ENCODE results near the gene PRKCA. TPM values are rescaled to one million over a fixed set of nuclear protein-coding genes. Genes with fewer than 3 reads are reported as not detected.

Gene PRKCA
- polyA plus RNA-seq, 2 of the 4 experiments (the other 2 are of a cell fraction) = 28.8 to 65.0 TPM

DNA sequence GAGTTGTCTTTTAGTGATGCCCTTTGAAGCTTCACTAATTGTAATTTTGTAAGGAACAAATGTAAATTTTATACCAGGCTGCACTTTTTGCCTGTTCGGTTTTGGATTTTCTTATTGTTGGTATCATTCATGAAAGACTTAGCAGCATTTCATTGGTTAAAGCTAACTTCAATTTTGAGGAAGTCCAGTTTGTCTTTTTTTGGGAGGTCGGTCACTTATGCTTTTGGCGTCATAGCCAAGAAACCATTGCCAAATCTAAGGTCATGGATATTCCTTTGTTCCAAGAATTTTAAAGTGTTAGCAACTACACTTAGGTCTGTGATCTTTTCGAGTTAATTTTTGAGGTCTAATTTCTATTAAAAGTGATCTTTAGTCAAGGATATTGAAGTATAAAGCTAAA is 77.1 kb downstream of the PRKCA start:
- Histone ChIP-seq H3K4me3 (no peak overlapping the region), H3K4me1 (peaks cover 30% of the 10 kb centered on the region), H3K27ac (no peak overlapping the region), H3K9me3 (no peaks in the 10 kb centered on the region), H3K4me2 (no peak overlapping the region)
- FAIRE-seq = no peak
- ATAC-seq = no peak
- ChIA-PET CTCF (interaction anchor here (1.0 to 1.6 kb wide), 3 partner anchors 11 to 179 kb away, joined by 3 to 5 read pairs (median 3); no protein-coding TSS in a partner anchor), POLR2A (no interaction called here)
- TF ChIP-seq, protein P1, sequence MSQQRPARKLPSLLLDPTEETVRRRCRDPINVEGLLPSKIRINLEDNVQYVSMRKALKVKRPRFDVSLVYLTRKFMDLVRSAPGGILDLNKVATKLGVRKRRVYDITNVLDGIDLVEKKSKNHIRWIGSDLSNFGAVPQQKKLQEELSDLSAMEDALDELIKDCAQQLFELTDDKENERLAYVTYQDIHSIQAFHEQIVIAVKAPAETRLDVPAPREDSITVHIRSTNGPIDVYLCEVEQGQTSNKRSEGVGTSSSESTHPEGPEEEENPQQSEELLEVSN (IDR thresholded peaks at IDR 0.05; ENCODE audit: borderline replicate concordance, low read depth) = no peak
- TF ChIP-seq MYC (IDR thresholded peaks at IDR 0.05; ENCODE audit: borderline replicate concordance, low read length) (no peak), POLR2A (IDR thresholded peaks at IDR 0.05; ENCODE audit: low read length) (no peak)
- WGBS (ENCODE audit: missing lambda C conversion rate) = 87% methylated on average over 4 of the region's 4 CpGs
- DNase-seq (ENCODE audit: low read depth in 1 of 2, low spot score in 1 of 2) = no peak

- H3K4me3 ChIP-seq = no peak overlapping the region
- no peak for FAIRE-seq
- H3K4me1 ChIP-seq = peaks cover 25% of the 10 kb centered on the region
- H3K4me2 ChIP-seq = no peak overlapping the region
- no peak overlapping the region for H3K27ac ChIP-seq
- no peaks in the 10 kb centered on the region for H3K9me3 ChIP-seq
- no peak for ATAC-seq
- DNase-seq (ENCODE audit: low read depth in 1 of 2, low spot score in 1 of 2) = no peak
- 92% methylated on average over 2 of the region's 2 CpGs for WGBS (ENCODE audit: missing lambda C conversion rate)
- TF ChIP-seq, protein P2, sequence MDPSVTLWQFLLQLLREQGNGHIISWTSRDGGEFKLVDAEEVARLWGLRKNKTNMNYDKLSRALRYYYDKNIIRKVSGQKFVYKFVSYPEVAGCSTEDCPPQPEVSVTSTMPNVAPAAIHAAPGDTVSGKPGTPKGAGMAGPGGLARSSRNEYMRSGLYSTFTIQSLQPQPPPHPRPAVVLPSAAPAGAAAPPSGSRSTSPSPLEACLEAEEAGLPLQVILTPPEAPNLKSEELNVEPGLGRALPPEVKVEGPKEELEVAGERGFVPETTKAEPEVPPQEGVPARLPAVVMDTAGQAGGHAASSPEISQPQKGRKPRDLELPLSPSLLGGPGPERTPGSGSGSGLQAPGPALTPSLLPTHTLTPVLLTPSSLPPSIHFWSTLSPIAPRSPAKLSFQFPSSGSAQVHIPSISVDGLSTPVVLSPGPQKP (IDR thresholded peaks at IDR 0.05; ENCODE audit: low read depth, low read length) = no peak
- TF ChIP-seq, protein P3, sequence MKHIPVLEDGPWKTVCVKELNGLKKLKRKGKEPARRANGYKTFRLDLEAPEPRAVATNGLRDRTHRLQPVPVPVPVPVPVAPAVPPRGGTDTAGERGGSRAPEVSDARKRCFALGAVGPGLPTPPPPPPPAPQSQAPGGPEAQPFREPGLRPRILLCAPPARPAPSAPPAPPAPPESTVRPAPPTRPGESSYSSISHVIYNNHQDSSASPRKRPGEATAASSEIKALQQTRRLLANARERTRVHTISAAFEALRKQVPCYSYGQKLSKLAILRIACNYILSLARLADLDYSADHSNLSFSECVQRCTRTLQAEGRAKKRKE (CRISPR knock-in tag; IDR thresholded peaks at IDR 0.05; ENCODE audit: low read depth) = no peak
- TF ChIP-seq ZFP36 (IDR thresholded peaks at IDR 0.05; ENCODE audit: borderline replicate concordance, partially characterized antibody) (no peak), FOXS1 (CRISPR knock-in tag; IDR thresholded peaks at IDR 0.05) (no peak), HDAC2 (IDR thresholded peaks at IDR 0.05) (no peak), TFCP2L1 (CRISPR knock-in tag; IDR thresholded peaks at IDR 0.05) (no peak), FOSL2 (IDR thresholded peaks at IDR 0.05) (no peak), FOSL2 (CRISPR knock-in tag; IDR thresholded peaks at IDR 0.05) (no peak), PBX3 (IDR thresholded peaks at IDR 0.05) (no peak), EP300 (IDR thresholded peaks at IDR 0.05) (no peak), MAZ (IDR thresholded peaks at IDR 0.05; ENCODE audit: borderline replicate concordance, low read depth, low read length) (no peak), ZC3H11A (IDR thresholded peaks at IDR 0.05) (no peak), POLR2A (IDR thresholded peaks at IDR 0.05; ENCODE audit: low read length) (no peak), ZSCAN20 (CRISPR knock-in tag; IDR thresholded peaks at IDR 0.05) (no peak), MAX (IDR thresholded peaks at IDR 0.05) (no peak), TP53 (CRISPR knock-in tag; IDR thresholded peaks at IDR 0.05) (no peak), BHLHE40 (IDR thresholded peaks at IDR 0.05; ENCODE audit: low read depth, low read length) (no peak), BCL3 (IDR thresholded peaks at IDR 0.05) (no peak), CHD4 (IDR thresholded peaks at IDR 0.05; ENCODE audit: borderline replicate concordance) (no peak), HOXB5 (CRISPR knock-in tag; IDR thresholded peaks at IDR 0.05) (no peak), HMGXB4 (CRISPR knock-in tag; IDR thresholded peaks at IDR 0.05; ENCODE audit: borderline replicate concordance) (no peak)
- POLR2A ChIA-PET = no interaction called here
- CTCF ChIA-PET = interaction anchor here (1.0 to 1.6 kb wide), 3 partner anchors 11 to 180 kb away, joined by 3 to 5 read pairs (median 3); no protein-coding TSS in a partner anchor
Observed at GRCh38 chr17:66379996-66380395, 77.6 kb downstream of the PRKCA start.
